ENCODE data around the gene PEX16.

The PEX16 gene

DNA sequence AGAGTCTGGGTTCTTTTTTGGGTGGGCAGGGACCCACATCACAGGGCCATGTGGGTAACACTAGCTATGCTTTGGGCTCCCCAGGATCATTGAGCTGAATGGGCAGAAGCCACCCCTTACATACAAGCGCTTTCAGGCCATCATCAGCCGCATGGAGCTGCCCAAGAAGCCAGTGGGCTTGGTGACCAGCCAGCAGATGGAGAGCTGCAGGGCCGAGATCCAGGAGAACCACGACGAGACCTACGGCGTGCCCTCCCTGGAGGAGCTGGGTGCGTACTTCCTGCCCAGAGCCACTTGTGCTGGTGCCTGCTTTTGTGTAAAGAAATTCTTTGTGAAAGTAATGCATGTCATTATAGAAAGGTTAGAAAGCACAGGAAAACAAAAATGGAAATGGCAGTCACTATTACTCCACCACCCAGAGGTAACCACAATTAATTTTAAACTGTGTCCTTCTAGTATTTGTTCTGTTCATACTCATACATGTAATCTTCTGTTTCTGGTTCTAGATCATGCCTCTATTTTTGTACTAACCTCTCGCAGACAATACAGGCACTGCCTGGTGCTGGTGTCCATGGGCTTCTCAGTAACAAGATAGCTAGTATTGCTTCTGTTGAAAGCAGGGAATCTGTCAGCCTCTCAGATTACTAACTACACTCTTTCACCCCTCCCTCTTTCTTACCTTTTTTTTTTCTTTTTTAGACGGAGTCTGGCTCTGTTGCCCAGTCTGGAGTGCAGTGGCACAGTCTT is 56.7 kb downstream of the PEX16 start:
- TF ChIP-seq, protein P1, sequence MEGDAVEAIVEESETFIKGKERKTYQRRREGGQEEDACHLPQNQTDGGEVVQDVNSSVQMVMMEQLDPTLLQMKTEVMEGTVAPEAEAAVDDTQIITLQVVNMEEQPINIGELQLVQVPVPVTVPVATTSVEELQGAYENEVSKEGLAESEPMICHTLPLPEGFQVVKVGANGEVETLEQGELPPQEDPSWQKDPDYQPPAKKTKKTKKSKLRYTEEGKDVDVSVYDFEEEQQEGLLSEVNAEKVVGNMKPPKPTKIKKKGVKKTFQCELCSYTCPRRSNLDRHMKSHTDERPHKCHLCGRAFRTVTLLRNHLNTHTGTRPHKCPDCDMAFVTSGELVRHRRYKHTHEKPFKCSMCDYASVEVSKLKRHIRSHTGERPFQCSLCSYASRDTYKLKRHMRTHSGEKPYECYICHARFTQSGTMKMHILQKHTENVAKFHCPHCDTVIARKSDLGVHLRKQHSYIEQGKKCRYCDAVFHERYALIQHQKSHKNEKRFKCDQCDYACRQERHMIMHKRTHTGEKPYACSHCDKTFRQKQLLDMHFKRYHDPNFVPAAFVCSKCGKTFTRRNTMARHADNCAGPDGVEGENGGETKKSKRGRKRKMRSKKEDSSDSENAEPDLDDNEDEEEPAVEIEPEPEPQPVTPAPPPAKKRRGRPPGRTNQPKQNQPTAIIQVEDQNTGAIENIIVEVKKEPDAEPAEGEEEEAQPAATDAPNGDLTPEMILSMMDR (IDR thresholded peaks at IDR 0.05; ENCODE audit: low read length, missing control alignments) = no peak
- DNase-seq (ENCODE audit: low read depth) = no peak
- H3K4me3 ChIP-seq (replicated peaks; ENCODE audit: low read depth, low read length) = no peak overlapping the region

DNA sequence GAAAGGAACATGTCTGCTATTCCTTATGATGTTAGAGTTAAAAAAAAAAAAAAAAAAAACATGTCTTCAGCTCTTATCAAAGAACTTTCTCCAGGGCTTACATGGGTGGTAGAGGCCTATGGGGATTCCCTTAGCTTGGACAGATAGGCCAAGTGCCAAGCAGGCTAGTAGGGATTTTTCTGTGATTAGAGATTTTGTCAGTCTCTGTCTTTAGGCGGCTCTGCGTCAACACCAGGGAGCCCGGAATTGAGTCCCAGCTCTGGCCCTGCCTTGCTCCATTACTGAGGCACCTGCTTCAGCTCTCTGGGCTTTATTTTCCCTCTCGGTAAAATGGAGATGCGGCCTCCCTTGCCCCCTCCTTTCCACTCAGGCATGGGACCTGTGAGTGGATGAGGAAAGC is 57.3 kb downstream of the PEX16 start:
- TF ChIP-seq, protein P1 (IDR thresholded peaks at IDR 0.05; ENCODE audit: low read length, missing control alignments) = no peak
- no peak overlapping the region for H3K4me3 ChIP-seq (replicated peaks; ENCODE audit: low read depth, low read length)
- no peak for DNase-seq (ENCODE audit: low read depth)
